SIG-M5 (cell line): ENCODE data around the gene GRB14.
"Not testable (repeated sequence)": the region's sequence is repeated elsewhere in the genome, so short reads cannot be mapped to it uniquely, and the experiment has no call there.

Experiments used
- DNase-seq: peaks from one replicate; lab custom pipeline; 2025; lab: John Stamatoyannopoulos, UW

The GRB14 gene

DNA sequence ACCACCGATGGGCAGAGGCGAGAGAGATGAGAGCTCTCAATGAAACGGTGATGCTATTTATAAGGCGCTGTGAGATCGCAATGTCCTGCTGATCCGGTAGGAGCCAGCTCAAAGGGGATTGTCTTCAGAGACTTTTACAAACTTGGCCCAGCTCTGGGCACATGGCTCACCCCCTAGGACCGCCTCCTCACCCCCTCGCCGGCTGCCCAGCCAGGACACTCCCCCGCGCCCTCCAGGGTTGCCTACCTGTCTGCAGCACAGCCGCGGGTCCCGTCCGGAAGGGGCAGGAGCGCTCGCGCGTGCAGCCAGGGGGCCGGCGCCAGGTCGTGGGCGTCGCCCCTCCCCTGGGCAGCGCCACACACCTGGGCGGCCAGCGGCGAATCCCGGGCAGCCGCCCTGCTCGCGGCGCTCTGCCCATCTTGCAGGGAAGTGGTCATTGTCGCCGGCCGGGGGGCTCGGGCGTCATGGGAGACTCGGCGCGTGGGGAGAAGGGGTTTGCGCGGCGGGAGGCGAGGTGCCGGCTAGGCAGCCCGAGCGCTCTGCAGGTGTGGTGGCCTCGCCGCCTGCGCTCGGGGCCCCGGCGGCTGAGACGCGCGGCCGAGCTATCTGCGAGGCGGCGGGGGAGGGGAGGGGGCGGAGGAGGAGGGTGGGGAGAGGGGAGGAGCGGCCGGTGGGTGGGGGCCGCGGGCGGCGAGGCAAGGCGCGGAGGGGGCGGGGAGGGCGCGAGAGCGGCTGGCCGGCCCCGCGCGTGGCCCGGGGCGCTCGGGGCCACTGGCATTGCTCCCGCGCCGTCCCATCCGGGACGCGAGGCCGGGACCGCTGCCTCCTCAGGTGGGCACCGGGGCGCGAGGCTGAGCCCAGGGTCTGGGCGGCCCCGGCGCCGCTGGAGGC is at the start of gene GRB14:
Gene GRB14, minus strand, starts transcription at position 610 of the 891 bp plus-strand sequence. Its CDS starts 173 bp downstream, at position 437.
- no peak for DNase-seq

DNA sequence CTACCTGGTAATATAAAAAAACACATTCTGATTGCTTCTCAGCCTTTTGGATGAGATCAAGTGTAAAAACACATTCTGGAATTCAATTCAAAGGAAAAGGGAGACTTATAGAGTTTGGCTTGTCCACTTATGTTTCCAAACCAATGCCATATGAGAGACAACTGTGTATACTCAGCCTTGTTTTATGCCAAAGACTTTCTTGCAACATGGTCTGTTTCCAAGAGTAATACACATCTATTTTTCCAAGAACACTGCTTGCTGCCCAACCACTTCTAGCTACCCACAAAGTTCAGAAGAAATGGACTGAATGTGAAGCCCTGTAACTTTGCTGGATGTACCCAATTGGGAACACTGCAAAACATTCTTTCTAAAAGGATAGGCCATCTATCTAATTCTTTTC is 48.0 kb upstream of the GRB14 start:
- no peak for DNase-seq

- DNase-seq, result no peak
Observed at GRCh38 chr2:164667566-164667965, 46.3 kb upstream of the GRB14 start.

DNA sequence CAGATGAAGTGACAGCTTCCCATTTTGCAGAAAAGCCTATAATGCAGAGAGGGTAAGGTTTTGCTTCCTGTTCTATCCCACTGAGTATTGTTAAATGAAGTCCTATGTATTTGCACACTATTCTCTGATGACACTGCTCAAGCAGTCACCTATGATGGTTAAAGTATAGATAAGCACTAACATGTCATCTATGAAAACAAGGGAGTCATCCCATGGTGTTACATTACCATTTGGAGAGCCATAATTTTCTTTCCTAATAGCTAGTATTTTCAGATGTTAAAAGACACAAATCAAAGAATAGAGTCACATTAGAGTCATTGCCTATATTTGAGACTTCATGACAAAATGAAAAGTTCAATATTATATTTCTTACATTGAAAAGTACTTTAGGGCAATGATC is 42.8 kb upstream of the GRB14 start:
- DNase-seq, result no peak

GRCh38 chr2:164662868-164663631 is 41.8 kb upstream of the GRB14 start:
- no peak for DNase-seq

- no peak for DNase-seq
Observed at GRCh38 chr2:164662066-164662465, 40.8 kb upstream of the GRB14 start.

DNA sequence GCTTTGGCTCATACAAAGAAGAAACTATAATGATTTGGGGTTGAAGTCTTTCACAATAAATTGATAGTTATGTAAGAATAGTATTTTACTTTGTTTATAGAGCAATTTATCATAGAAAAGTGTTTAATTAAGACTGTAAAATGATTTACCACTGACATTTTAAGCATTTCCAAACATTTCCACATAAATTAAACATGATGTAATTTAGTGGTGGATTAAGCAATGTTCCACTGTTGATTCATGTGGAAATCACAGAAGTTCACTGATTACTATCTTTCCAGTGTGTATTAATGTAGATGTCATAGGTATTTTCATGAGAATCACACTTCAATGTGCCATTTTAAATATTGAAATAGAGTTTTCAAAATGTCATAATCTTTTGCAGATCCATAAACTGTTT is 40.1 kb upstream of the GRB14 start:
- DNase-seq, result no peak

DNA sequence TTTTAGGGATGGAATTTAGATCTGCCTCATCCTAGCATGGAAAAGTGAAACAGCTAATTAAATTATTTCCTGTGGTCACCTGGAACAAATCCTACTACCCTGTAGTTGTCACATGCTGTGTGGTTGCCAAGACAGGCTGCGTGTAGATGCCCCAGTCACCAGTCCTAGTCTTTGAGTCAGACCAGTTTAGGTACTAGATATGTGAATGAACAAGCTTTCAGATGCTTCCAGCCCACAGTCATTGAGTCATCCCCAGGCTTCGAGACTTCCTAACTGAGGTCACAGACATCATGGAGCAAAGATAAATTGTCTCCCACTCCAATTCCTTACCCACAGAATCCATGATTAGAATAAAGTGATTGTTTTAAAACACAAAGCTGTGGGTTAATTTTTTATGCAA is 35.8 kb upstream of the GRB14 start:
- no peak for DNase-seq

DNA sequence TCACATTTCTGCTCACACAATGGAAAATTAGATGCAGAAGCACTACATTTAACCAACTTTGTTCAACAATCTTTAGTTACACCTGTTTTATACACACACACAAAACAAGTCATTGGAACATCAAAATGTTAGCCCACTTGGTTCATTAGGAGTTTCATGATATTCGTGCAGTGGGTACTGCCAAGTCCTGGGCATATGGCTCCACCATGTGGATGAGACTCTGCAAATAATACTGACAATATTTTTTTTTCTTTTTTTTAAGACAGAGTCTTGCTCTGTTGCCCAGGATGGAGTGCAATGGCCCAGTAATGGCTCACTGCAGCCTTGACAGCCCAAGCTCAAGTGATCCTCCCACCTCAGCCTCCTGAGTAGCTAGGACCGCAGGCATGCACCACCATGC is 34.5 kb upstream of the GRB14 start:
- DNase-seq, result no peak

GRCh38 chr2:164655336-164655735 is 34.1 kb upstream of the GRB14 start:
- DNase-seq, result no peak

GRCh38 chr2:164651361-164651760 is 30.1 kb upstream of the GRB14 start:
- no peak for DNase-seq

GRCh38 chr2:164644036-164644700 is 22.9 kb upstream of the GRB14 start:
- no peak for DNase-seq

DNA sequence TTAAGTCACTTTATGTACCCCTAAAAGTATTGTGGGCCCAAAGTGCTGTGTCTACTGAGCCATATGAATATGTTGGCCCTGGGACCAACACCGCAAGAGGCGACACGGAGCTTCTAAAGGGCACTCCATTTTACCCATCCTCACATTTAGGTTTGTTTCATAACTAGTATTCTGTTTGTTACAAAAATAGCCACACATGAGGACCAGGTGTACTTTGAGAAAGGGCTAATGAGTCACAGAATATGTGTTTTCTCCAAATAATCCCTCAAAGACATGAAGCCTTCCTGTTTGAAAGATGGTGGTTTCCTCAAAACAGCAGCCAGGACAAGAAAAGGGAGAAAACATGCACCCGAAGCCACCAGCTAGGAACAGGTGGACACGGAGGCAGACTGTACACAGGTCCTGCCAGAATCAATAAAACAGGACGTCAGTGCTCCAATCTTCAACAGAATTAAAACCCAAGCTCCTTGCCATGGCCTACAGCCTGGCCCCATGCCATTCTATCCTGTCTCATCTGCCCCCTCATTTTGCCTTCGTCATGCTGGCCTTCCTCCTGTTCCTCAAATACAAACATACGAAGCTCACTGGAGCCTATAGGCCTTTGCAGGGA is 21.8 kb upstream of the GRB14 start:
- DNase-seq, result no peak

DNA sequence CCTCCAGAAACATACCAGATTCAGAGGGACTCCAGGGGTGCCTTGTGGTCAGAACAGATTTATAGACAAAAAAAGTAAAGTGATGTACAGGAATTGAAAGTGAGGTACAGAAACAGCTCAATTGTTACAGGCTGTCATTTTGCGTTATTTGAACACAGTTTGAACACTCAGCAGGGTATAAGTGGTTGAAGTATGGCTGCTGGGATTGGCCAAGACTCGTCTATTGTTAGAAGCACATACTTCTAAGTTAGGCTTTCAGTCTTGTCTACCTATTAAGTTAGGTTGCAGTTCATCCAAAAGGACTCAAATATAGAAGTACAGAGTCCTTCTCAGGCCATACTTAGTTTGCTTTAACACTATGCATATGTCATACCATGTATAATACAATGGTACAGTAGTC is 21.0 kb upstream of the GRB14 start:
- no peak for DNase-seq

DNA sequence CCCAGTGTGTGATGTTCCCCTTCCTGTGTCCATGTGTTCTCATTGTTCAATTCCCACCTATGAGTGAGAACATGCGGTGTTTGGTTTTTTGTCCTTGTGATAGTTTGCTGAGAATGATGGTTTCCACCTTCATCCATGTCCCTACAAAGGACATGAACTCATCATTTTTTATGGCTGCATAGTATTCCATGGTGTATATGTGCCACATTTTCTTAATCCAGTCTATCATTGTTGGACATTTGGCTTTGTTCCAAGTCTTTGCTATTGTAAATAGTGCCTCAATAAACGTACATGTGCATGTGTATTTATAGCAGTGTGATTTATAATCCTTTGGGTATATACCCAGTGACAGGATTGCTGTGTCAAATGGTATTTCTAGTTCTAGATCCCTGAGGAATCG is 7.0 kb upstream of the GRB14 start:
- not testable (repeated sequence) for DNase-seq

GRCh38 chr2:164625378-164625971 is 4.2 kb upstream of the GRB14 start:
- DNase-seq, result no peak

DNA sequence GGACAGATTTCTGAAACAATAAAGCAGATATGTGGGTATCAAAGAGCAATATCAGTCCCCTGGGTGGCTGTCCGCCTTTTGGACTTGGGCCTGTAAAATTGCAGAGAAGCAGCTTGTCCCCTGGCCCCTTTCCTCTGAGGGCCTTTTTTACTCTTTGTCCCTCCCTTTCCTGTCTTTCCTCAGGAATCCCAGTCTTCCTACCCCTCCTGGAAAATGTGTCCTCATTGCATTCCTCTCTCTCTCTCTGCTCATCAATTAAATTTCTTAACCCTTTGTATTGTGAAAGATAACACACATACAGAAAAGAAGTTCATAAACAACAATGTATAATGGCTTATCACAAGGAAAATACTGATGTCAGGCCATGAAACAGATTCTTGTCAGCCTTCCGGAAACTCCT is 3.0 kb upstream of the GRB14 start:
- DNase-seq, result no peak

GRCh38 chr2:164622338-164623106 is 1.2 kb upstream of the GRB14 start:
- no peak for DNase-seq

DNA sequence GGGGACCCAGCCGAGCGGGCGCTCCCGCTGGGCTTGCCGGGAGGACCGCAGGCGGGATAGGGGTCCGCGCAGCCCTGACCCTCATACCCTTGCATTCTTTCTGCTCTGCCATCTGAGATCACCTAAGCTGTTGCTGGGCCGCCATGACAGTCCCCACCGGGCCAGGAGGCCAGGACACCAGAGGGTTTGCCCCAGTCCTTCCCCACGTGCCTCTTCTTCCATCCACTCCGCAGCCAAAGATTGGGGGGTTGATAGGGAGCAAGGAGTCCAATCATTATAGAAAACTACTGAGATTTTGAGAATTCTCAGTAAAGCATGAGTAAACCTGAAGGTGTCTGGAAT is 453 bp upstream of the GRB14 start:
- DNase-seq, result no peak

- no peak for DNase-seq
Observed at GRCh38 chr2:164620457-164620856, 825 bp downstream of the GRB14 start.

GRCh38 chr2:164617466-164617865 is 3.8 kb downstream of the GRB14 start:
- DNase-seq, result no peak
